ENCODE data around the gene FBXO9. TPM values are rescaled to one million over a fixed set of nuclear protein-coding genes. Genes with fewer than 3 reads are reported as not detected.

Gene FBXO9
- total RNA-seq, 1 experiment from 2014 or later, result 71.0 TPM

- TF ChIP-seq CTCF (IDR thresholded peaks at IDR 0.05 in 2 of 3, conservative IDR thresholded peaks at IDR 0.05 in 1 of 3; ENCODE audit: borderline replicate concordance in 1 of 3, insufficient read depth in 1 of 3, low read depth in 2 of 3, low read length in 2 of 3) (no peak), POLR2AphosphoS5 (IDR thresholded peaks at IDR 0.05; ENCODE audit: low read depth, low read length) (peak; percentile 74)
Measured at GRCh38 chr6:53065266-53066076, at the start of gene FBXO9 (continued).

GRCh38 chr6:53015486-53015885 lies 49.7 kb upstream of the FBXO9 start:
- no peak overlapping the region for H3K4me3 ChIP-seq (replicated peaks in 1 of 2; ENCODE audit: low read depth in 1 of 2, low read length in 2 of 2)
- H3K4me2 ChIP-seq (ENCODE audit: low read length), result no peak overlapping the region
- ChIA-PET RAD21 (ENCODE audit: low non-redundant PET in 1 of 2, low total read pairs in 2 of 2, uncharacterized antibody in 2 of 2, unreplicated experiment in 2 of 2) (no interaction called here), POLR2A (no interaction called here), CTCF (no interaction called here)
- no peaks in the 10 kb centered on the region for H3K4me1 ChIP-seq (ENCODE audit: control insufficient read depth in 1 of 2, insufficient read depth in 2 of 2, low read length in 2 of 2)
- intact Hi-C loops (cut with micrococcal nuclease), result no loop called here
- no peak overlapping the region for H3K27ac ChIP-seq (ENCODE audit: low read depth, low read length)
- H4K20me1 ChIP-seq (ENCODE audit: insufficient read depth), result no peaks in the 10 kb centered on the region
- no peaks in the 10 kb centered on the region for H3K27me3 ChIP-seq (ENCODE audit: insufficient read depth, low read length)
- H3K9me2 ChIP-seq (ENCODE audit: insufficient read depth), result no peaks in the 10 kb centered on the region
- TF ChIP-seq CTCF (IDR thresholded peaks at IDR 0.05 in 2 of 3, conservative IDR thresholded peaks at IDR 0.05 in 1 of 3; ENCODE audit: borderline replicate concordance in 1 of 3, insufficient read depth in 1 of 3, low read depth in 2 of 3, low read length in 2 of 3), result no peak
- no peaks in the 10 kb centered on the region for H3K9me3 ChIP-seq (ENCODE audit: control insufficient read depth in 1 of 2, insufficient read depth in 1 of 2, low read depth in 1 of 2, low read length in 2 of 2)
- no peaks in the 10 kb centered on the region for H3K79me2 ChIP-seq (ENCODE audit: insufficient read depth, low read length)
- no TSS peak for BruUV-seq (replicated peaks)
- H2AFZ ChIP-seq (ENCODE audit: low read depth, low read length, poor library complexity, severe bottlenecking), result no peak overlapping the region
- DNase-seq (ENCODE audit: low read depth, low spot score), result no peak
- no peak overlapping the region for H3K9ac ChIP-seq (ENCODE audit: low read length)
- H3K36me3 ChIP-seq (ENCODE audit: control insufficient read depth in 1 of 2, insufficient read depth in 2 of 2, low read length in 2 of 2), result peaks cover 0 to 16% of the 10 kb centered on the region in 2 experiments; a peak in 2 of 4 replicates
- ATAC-seq, result no peak

Measured in HCT116 (cell line).